NCI-H146 treated with DMSO at 0.1 percent for 48 hours (cell line): ENCODE measurements around the gene SIX3.

ENCODE experiments used
- DNase-seq: peaks from one replicate; lab custom pipeline; 2025; ENCODE audit not compliant: unreplicated experiment; lab: John Stamatoyannopoulos, UW

SIX3 gene

GRCh38 chr2:44980751-44981713 is 39.5 kb downstream of the SIX3 start:
- no peak for DNase-seq

GRCh38 chr2:44981714-44982108 is 40.2 kb downstream of the SIX3 start:
- peak; percentile 61 for DNase-seq

GRCh38 chr2:44983836-44984604 is 42.5 kb downstream of the SIX3 start:
- no peak for DNase-seq

- DNase-seq = no peak
Measured at GRCh38 chr2:44989176-44989575, 47.7 kb downstream of the SIX3 start.

- no peak for DNase-seq
Measured at GRCh38 chr2:44994377-44994776, 52.9 kb downstream of the SIX3 start.
